Gastrocnemius medialis (tissue), 4 donors: Measurements from ENCODE around the gene PPRC1. TPM values are rescaled to one million over a fixed set of nuclear protein-coding genes. Genes with fewer than 3 reads are reported as not detected.

ENCODE experiments used
- ATAC-seq, 2 donors: fragments of 150-250 bp; one replicate each; pipeline ENCODE4 v1.9.1; 2016
- DNase-seq, 2 donors: peaks; one replicate each; pipeline ENCODE4 v3.0.0-alpha.2; 2019
- H3K27ac ChIP-seq, 4 donors: fragments of 200-600 bp; sonication (generic); 1 replicate in 1 of 4; 2 replicates in 3 of 4; pipeline ENCODE4 v1.5.1; 2016 to 2018; ENCODE audit warnings: mild to moderate bottlenecking in 2 of 4, moderate library complexity in 1 of 4
- H3K27me3 ChIP-seq, 3 donors: fragments of 200-600 bp; sonication (generic) in 2 of 3; 1 replicate in 1 of 3; 2 replicates in 2 of 3; pipeline versions ENCODE4 v1.5.1 to v1.6.0; 2016 to 2019; ENCODE audit warnings: mild to moderate bottlenecking in 1 of 3, moderate library complexity in 1 of 3
- H3K36me3 ChIP-seq, 2 donors: fragments of 200-600 bp; sonication (generic) in 1 of 2; one replicate each; pipeline ENCODE4 v1.5.1; 2017 to 2018
- H3K4me1 ChIP-seq, 2 donors: fragments of 200-600 bp; sonication (generic) in 1 of 2; one replicate each; pipeline ENCODE4 v1.5.1; 2016 to 2017; ENCODE audit warnings: mild to moderate bottlenecking in 2 of 2
- H3K4me3 ChIP-seq, 4 donors: fragments of 200-600 bp; sonication (generic) in 3 of 4; 1 replicate in 1 of 4; 2 replicates in 3 of 4; pipeline ENCODE4 v1.5.1; 2016 to 2019; ENCODE audit warnings: mild to moderate bottlenecking in 2 of 4
- H3K9me3 ChIP-seq, 3 donors: fragments of 200-600 bp; sonication (generic) in 2 of 3; 1 replicate in 1 of 3; 2 replicates in 2 of 3; pipeline ENCODE4 v1.5.1; 2016 to 2019
- CTCF ChIP-seq, 5 experiments: fragments of 450-650 bp in 3 of 5; fragments of 200-600 bp in 2 of 5; sonication (generic) in 2 of 5; IDR thresholded peaks in 4 of 5; conservative IDR thresholded peaks in 1 of 5; 1 replicate in 4 of 5; 2 replicates in 1 of 5; pipeline ENCODE4 v1.5.1; 2016 to 2019; ENCODE audit warnings: antibody characterized with exemption in 5 of 5, mild to moderate bottlenecking in 3 of 5, moderate library complexity in 3 of 5
- POLR2A ChIP-seq, 2 donors: fragments of 450-650 bp; IDR thresholded peaks; one replicate each; pipeline ENCODE4 v1.6.1; 2017; ENCODE audit warnings: antibody characterized with exemption in 2 of 2, mild to moderate bottlenecking in 2 of 2, moderate library complexity in 2 of 2
- in situ Hi-C, 4 donors: fragments of 200-750 bp; cut with MboI; loops; one replicate each; pipeline versions ENCODE4 v1.15.0 to v1.8.0; 2017; ENCODE audit warnings: low sequenced_read_pairs in 4 of 4
- intact Hi-C: fragments of 100-400 bp; cut with DNase I; formaldehyde crosslinking; loops from one replicate; pipeline ENCODE4 v1.15.1; 2023; ENCODE audit warnings: low total_unique reads
- total RNA-seq, 4 donors: library from RNA; depleted of rRNA; stranded (reverse); fragments of >200 nt; gene quantifications; one replicate each; pipeline versions ENCODE4 v1.1.0 to v1.2.3, GENCODE V29; 2016

The PPRC1 gene
- total RNA-seq, 4 donors from 2014 or later = 13.3 to 26.5 (median 17.1) TPM

DNA sequence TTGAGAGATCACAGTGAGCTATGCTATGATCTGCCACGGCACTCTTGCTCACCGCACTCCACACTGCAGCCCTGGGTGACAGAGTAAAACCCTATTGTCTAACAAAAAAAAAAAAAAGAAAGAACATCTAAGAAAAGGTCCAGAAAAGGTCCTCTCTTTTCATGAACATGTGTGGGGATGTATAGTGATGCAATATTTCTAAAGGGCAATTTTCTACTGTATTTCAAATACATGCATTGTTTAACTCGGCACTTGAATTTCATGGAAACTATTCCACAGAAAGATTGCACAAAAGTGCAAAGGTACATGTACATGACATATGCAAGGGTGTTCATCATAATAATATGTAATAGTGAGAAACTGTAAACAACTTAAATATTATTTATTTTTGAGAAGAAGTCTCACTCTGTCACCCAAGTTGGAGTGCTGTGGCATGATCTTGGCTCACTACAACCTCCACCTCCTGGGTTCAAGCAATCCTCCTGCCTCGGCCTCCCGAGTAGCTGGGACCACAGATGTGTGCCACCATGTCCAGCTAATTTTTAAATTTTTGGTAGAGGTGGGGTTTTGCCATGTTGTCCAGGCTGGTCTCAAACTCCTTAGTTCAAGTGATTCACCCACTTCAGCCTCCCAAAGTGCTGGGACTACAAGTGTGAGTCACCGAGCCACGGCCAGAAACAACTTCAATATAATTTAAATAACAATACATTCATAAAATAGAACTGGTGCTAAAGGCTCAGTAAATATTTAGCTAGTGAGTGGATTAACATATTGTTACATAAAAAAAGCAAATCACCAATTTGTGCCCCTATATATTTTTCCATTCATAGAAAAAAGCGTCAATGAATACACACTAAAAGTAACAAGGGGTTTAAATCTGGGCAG is 1.3 kb upstream of the PPRC1 start:
- peak overlapping the region in 3 of 4 donors; percentile 97 to 100 (median 99) for H3K27ac ChIP-seq
- TF ChIP-seq POLR2A (IDR thresholded peaks at IDR 0.05) (no peak), CTCF (IDR thresholded peaks at IDR 0.05 in 4 of 5, conservative IDR thresholded peaks at IDR 0.05 in 1 of 5) (no peak)

DNA sequence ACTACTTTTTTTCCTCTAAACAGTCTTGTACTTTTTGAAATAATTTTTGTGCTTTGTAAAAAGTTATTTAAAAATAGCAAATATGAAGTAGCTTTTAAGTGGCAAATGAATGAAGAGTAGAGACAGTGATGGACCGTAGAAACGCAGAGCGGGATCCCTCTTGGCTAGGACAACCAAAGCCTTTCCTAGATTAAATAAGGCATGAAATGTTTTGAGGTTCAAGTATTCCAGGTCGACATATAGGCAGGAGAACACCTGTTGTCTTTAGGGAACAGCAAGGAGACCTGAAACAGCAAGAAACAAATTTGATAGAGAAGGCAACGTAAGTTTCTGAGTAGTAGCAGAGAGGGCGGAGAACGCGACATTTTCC is 662 bp upstream of the PPRC1 start:
- no peak for ATAC-seq
- intact Hi-C loops = loop anchor here (1.0 to 5.0 kb wide), 3 partner anchors 12 to 370 kb away; partner anchors contain the start of genes ACTR1A, HPS6, LDB1 and SUFU
- H3K4me1 ChIP-seq = peaks cover 28 to 31% of the 10 kb centered on the region in 2 donors
- TF ChIP-seq CTCF (IDR thresholded peaks at IDR 0.05 in 4 of 5, conservative IDR thresholded peaks at IDR 0.05 in 1 of 5) = no peak
- TF ChIP-seq POLR2A (IDR thresholded peaks at IDR 0.05) = no peak
- no peaks in the 10 kb centered on the region for H3K36me3 ChIP-seq
- peak overlapping the region; percentile 90 to 98 (median 94) for H3K4me3 ChIP-seq
- no peak for DNase-seq
- H3K9me3 ChIP-seq = no peaks in the 10 kb centered on the region
- in situ Hi-C loops = no loop called here
- peak overlapping the region; percentile 97 to 100 (median 99) for H3K27ac ChIP-seq
- no peaks in the 10 kb centered on the region for H3K27me3 ChIP-seq

More for the DNA sequence above, 1.3 kb upstream of the PPRC1 start:
- in situ Hi-C loops = no loop called here
- no peaks in the 10 kb centered on the region for H3K27me3 ChIP-seq
- ATAC-seq (no peak), DNase-seq (no peak)
- peaks cover 26 to 31% of the 10 kb centered on the region in 2 donors for H3K4me1 ChIP-seq
- intact Hi-C loops = loop anchor here (1.0 to 5.0 kb wide), 3 partner anchors 11 to 371 kb away; partner anchors contain the start of genes ACTR1A, HPS6, LDB1 and SUFU
- H3K4me3 ChIP-seq = no peak overlapping the region
- no peaks in the 10 kb centered on the region for H3K36me3 ChIP-seq
- H3K9me3 ChIP-seq = no peaks in the 10 kb centered on the region

- peak overlapping the region; percentile 90 to 98 (median 94) for H3K4me3 ChIP-seq
- H3K27ac ChIP-seq = peak overlapping the region; percentile 97 to 100 (median 99)
- H3K9me3 ChIP-seq = no peaks in the 10 kb centered on the region
- in situ Hi-C loops (no loop called here), intact Hi-C loops (loop anchor here (1.0 to 5.0 kb wide), 3 partner anchors 19 to 369 kb away; partner anchors contain the start of genes ACTR1A, HPS6, NOLC1 and SUFU)
- peaks cover 28 to 31% of the 10 kb centered on the region in 2 donors for H3K4me1 ChIP-seq
- TF ChIP-seq POLR2A (IDR thresholded peaks at IDR 0.05) = no peak
- no peak for TF ChIP-seq CTCF (IDR thresholded peaks at IDR 0.05 in 4 of 5, conservative IDR thresholded peaks at IDR 0.05 in 1 of 5)
- peaks cover 0 to 11% of the 10 kb centered on the region in 2 donors for H3K36me3 ChIP-seq
- DNase-seq = peak; percentile 55 to 74
- ATAC-seq = peak; percentile 31 to 37
- H3K27me3 ChIP-seq = no peaks in the 10 kb centered on the region
Measured at GRCh38 chr10:102133373-102134195, 744 bp downstream of the PPRC1 start.

DNA sequence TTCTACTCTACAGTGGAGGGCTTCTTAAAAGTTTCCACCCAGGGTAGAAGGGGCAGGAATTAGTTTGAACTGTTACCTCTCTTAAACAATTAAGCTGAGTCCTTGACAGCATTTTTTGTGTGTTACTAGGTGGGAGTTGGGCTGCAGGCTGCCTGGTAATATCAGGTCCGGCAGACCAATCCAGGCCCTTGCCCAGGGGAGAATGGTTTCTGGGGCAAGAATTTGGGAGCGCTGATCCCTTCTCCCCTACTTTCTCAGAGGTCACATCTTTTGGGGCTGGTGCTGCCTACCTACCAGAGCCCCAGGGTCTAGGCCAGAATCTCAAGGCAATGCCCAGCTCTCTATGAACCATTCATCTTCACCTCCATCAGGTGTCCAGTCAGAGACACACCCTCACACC is 1.6 kb downstream of the PPRC1 start:
- in situ Hi-C loops (no loop called here), intact Hi-C loops (loop anchor here (5.0 kb wide), 2 partner anchors 67 to 368 kb away; partner anchors contain the start of genes ACTR1A, HPS6 and SUFU)
- TF ChIP-seq CTCF (IDR thresholded peaks at IDR 0.05 in 4 of 5, conservative IDR thresholded peaks at IDR 0.05 in 1 of 5) = no peak
- no peak for TF ChIP-seq POLR2A (IDR thresholded peaks at IDR 0.05)
- H3K27ac ChIP-seq = peak overlapping the region; percentile 97 to 100 (median 99)
- ATAC-seq (no peak), DNase-seq (no peak)
- H3K9me3 ChIP-seq = no peaks in the 10 kb centered on the region
- no peaks in the 10 kb centered on the region for H3K27me3 ChIP-seq
- peaks cover 28 to 31% of the 10 kb centered on the region in 2 donors for H3K4me1 ChIP-seq
- H3K4me3 ChIP-seq = peak overlapping the region; percentile 90 to 98 (median 94)
- peaks cover 0 to 19% of the 10 kb centered on the region in 2 donors for H3K36me3 ChIP-seq
